Muscle layer of duodenum (tissue), 2 donors: Measurements from ENCODE around the gene NHLRC1.

Source experiments
- H3K27ac ChIP-seq: one replicate; pipeline ENCODE4 v1.7.0; 2013; ENCODE audit warnings: mild to moderate bottlenecking, low read length
- H3K27me3 ChIP-seq: one replicate; pipeline ENCODE4 v1.7.0; 2013; ENCODE audit warnings: low read depth, mild to moderate bottlenecking, control low read depth, low read length
- H3K36me3 ChIP-seq, 2 donors: one replicate each; pipeline ENCODE4 v1.7.0; 2013; ENCODE audit warnings: low read length in 2 of 2, control low read depth in 1 of 2, mild to moderate bottlenecking in 1 of 2; ENCODE audit not compliant: insufficient read depth in 2 of 2, control insufficient read depth in 1 of 2
- H3K4me1 ChIP-seq, 2 donors: one replicate each; pipeline ENCODE4 v1.7.0; 2013; ENCODE audit warnings: low read length in 2 of 2, mild to moderate bottlenecking in 2 of 2, control low read depth in 1 of 2, moderate library complexity in 1 of 2; ENCODE audit not compliant: insufficient read depth in 2 of 2, control insufficient read depth in 1 of 2
- H3K4me3 ChIP-seq, 2 donors: one replicate each; pipeline ENCODE4 v1.7.0; 2013; ENCODE audit warnings: low read length in 2 of 2, low read depth in 1 of 2, mild to moderate bottlenecking in 1 of 2
- H3K9me3 ChIP-seq, 2 donors: one replicate each; pipeline ENCODE4 v1.7.0; 2013; ENCODE audit warnings: low read length in 2 of 2, control low read depth in 1 of 2, mild to moderate bottlenecking in 1 of 2; ENCODE audit not compliant: control insufficient read depth in 1 of 2
- donor health status: healthy.

The NHLRC1 gene

GRCh38 chr6:18080544-18080943, 41.9 kb downstream of the NHLRC1 start:
- H3K27ac ChIP-seq, result no peak overlapping the region
- no peaks in the 10 kb centered on the region for H3K9me3 ChIP-seq
- H3K4me1 ChIP-seq, result no peaks in the 10 kb centered on the region
- H3K4me3 ChIP-seq, result no peak overlapping the region
- no peaks in the 10 kb centered on the region for H3K36me3 ChIP-seq
- no peaks in the 10 kb centered on the region for H3K27me3 ChIP-seq

- no peaks in the 10 kb centered on the region for H3K9me3 ChIP-seq
- no peak overlapping the region for H3K27ac ChIP-seq
- H3K27me3 ChIP-seq, result no peaks in the 10 kb centered on the region
- no peaks in the 10 kb centered on the region for H3K36me3 ChIP-seq
- no peak overlapping the region for H3K4me3 ChIP-seq
- H3K4me1 ChIP-seq, result no peaks in the 10 kb centered on the region
Measured at GRCh38 chr6:18078866-18079265, 43.6 kb downstream of the NHLRC1 start.

- no peaks in the 10 kb centered on the region for H3K27me3 ChIP-seq
- H3K4me1 ChIP-seq, result no peaks in the 10 kb centered on the region
Measured at GRCh38 chr6:18076231-18076630, 46.2 kb downstream of the NHLRC1 start.

GRCh38 chr6:18072841-18073240, 49.6 kb downstream of the NHLRC1 start:
- no peaks in the 10 kb centered on the region for H3K9me3 ChIP-seq
- no peaks in the 10 kb centered on the region for H3K4me1 ChIP-seq
- H3K36me3 ChIP-seq, result no peaks in the 10 kb centered on the region
- H3K4me3 ChIP-seq, result no peak overlapping the region
- no peaks in the 10 kb centered on the region for H3K27me3 ChIP-seq
- H3K27ac ChIP-seq, result no peak overlapping the region

More at GRCh38 chr6:18076231-18076630, 46.2 kb downstream of the NHLRC1 start:
- H3K9me3 ChIP-seq, result no peaks in the 10 kb centered on the region
- no peak overlapping the region for H3K4me3 ChIP-seq
- no peak overlapping the region for H3K27ac ChIP-seq
- no peaks in the 10 kb centered on the region for H3K36me3 ChIP-seq

- no peaks in the 10 kb centered on the region for H3K9me3 ChIP-seq
- H3K4me1 ChIP-seq, result no peaks in the 10 kb centered on the region
- no peaks in the 10 kb centered on the region for H3K36me3 ChIP-seq
- H3K27me3 ChIP-seq, result no peaks in the 10 kb centered on the region
- no peak overlapping the region for H3K27ac ChIP-seq
- H3K4me3 ChIP-seq, result no peak overlapping the region
Measured at GRCh38 chr6:18070486-18070885, 52.0 kb downstream of the NHLRC1 start.
